ENCODE data around the gene KNOP1.

Gene KNOP1

GRCh38 chr16:19717741-19718623 is at the start of gene KNOP1, which contains the start of gene IQCK:
TSS of gene KNOP1 (minus strand) at chr16:19718227. CDS start at chr16:19715035, 3,192 bp downstream.
TSS of gene IQCK (plus strand) at chr16:19718271. CDS start at chr16:19718307, 36 bp downstream.
- DNase-seq (ENCODE audit: low read depth in 2 of 2), result peak; percentile 86 to 90

- DNase-seq (ENCODE audit: low read depth in 2 of 2), result no peak
Measured at GRCh38 chr16:19767497-19767896, 49.5 kb upstream of the KNOP1 start.

- no peak for DNase-seq (ENCODE audit: low read depth in 2 of 2)
Measured at GRCh38 chr16:19766988-19767387, 49.0 kb upstream of the KNOP1 start.

GRCh38 chr16:19766554-19766884 is 48.5 kb upstream of the KNOP1 start:
- DNase-seq (ENCODE audit: low read depth in 2 of 2), result no peak

GRCh38 chr16:19765860-19766553 is 48.0 kb upstream of the KNOP1 start:
- DNase-seq (ENCODE audit: low read depth in 2 of 2), result no peak

- DNase-seq (ENCODE audit: low read depth in 2 of 2), result no peak
Measured at GRCh38 chr16:19760356-19761060, 42.5 kb upstream of the KNOP1 start.

GRCh38 chr16:19757762-19758595 is 40.0 kb upstream of the KNOP1 start:
- no peak for DNase-seq (ENCODE audit: low read depth in 2 of 2)

GRCh38 chr16:19757026-19757425 is 39.0 kb upstream of the KNOP1 start:
- DNase-seq (ENCODE audit: low read depth in 2 of 2), result no peak

- DNase-seq (ENCODE audit: low read depth in 2 of 2), result no peak
Measured at GRCh38 chr16:19755268-19755667, 37.2 kb upstream of the KNOP1 start.

- no peak for DNase-seq (ENCODE audit: low read depth in 2 of 2)
Measured at GRCh38 chr16:19754644-19755036, 36.6 kb upstream of the KNOP1 start.

GRCh38 chr16:19753815-19754643 is 36.0 kb upstream of the KNOP1 start:
- no peak for DNase-seq (ENCODE audit: low read depth in 2 of 2)

- no peak for DNase-seq (ENCODE audit: low read depth in 2 of 2)
Measured at GRCh38 chr16:19751478-19752385, 33.7 kb upstream of the KNOP1 start.

- DNase-seq (ENCODE audit: low read depth in 2 of 2), result no peak
Measured at GRCh38 chr16:19749571-19750080, 31.6 kb upstream of the KNOP1 start.

- DNase-seq (ENCODE audit: low read depth in 2 of 2), result no peak
Measured at GRCh38 chr16:19748389-19749168, 30.6 kb upstream of the KNOP1 start.

GRCh38 chr16:19746561-19746960 is 28.5 kb upstream of the KNOP1 start:
- no peak for DNase-seq (ENCODE audit: low read depth in 2 of 2)

GRCh38 chr16:19745286-19746010 is 27.4 kb upstream of the KNOP1 start:
- no peak for DNase-seq (ENCODE audit: low read depth in 2 of 2)

- no peak for DNase-seq (ENCODE audit: low read depth in 2 of 2)
Measured at GRCh38 chr16:19744670-19745069, 26.6 kb upstream of the KNOP1 start.

- no peak for DNase-seq (ENCODE audit: low read depth in 2 of 2)
Measured at GRCh38 chr16:19743816-19744159, 25.8 kb upstream of the KNOP1 start.

All from stimulated activated CD8-positive, alpha-beta memory T cell treated with anti-CD3 and anti-CD28 coated beads, Interleukin-15, amount 100 ng/mL, for 48 hours (primary cell).